DND-41 (cell line): ENCODE measurements around the gene SERINC5.

ENCODE experiments used
- ATAC-seq: fragments of 200-7000 bp; cut with Tn5 transposase; 3 replicates; pipeline ENCODE4 v1.9.1; 2021; ENCODE audit warnings: low read depth; ENCODE audit not compliant: insufficient read depth
- DNase-seq: peaks from one replicate; pipeline ENCODE4 v3.0.0-alpha.2; 2020
- H2AFZ ChIP-seq: 2 replicates; pipeline ENCODE4 v1.6.0; 2012; ENCODE audit warnings: low read depth, low read length
- H3K27ac ChIP-seq: 2 replicates; pipeline ENCODE4 v1.5.1; 2012; ENCODE audit warnings: low read length, inconsistent platforms
- H3K27me3 ChIP-seq: fragments of 200-600 bp; sonication (generic); 2 replicates; pipeline ENCODE4 v1.6.0; 2012; ENCODE audit warnings: low read length, mild to moderate bottlenecking, inconsistent platforms; ENCODE audit not compliant: insufficient read depth, poor library complexity
- H3K36me3 ChIP-seq: 2 replicates; pipeline ENCODE4 v1.5.1; 2012; ENCODE audit warnings: low read length, inconsistent platforms; ENCODE audit not compliant: insufficient read depth
- H3K4me1 ChIP-seq: 2 replicates; pipeline ENCODE4 v1.5.1; 2012; ENCODE audit warnings: mild to moderate bottlenecking, low read length; ENCODE audit not compliant: insufficient read depth
- H3K4me2 ChIP-seq: 2 replicates; pipeline ENCODE4 v1.6.0; 2012; ENCODE audit warnings: mild to moderate bottlenecking, moderate library complexity, low read length, inconsistent platforms; ENCODE audit not compliant: insufficient read depth
- H3K4me3 ChIP-seq, 2 experiments: fragments of 200-600 bp in 1 of 2; shearing (Covaris generic) in 1 of 2; 2 replicates each; pipeline ENCODE4 v1.5.1; 2012 to 2016; ENCODE audit warnings: inconsistent platforms in 2 of 2, low read length in 2 of 2, mild to moderate bottlenecking in 2 of 2, low read depth in 1 of 2, moderate library complexity in 1 of 2
- H3K79me2 ChIP-seq: 2 replicates; pipeline ENCODE4 v1.6.0; 2012; ENCODE audit warnings: low read length, inconsistent platforms; ENCODE audit not compliant: insufficient read depth
- H3K9ac ChIP-seq: 2 replicates; pipeline ENCODE4 v1.6.0; 2012; ENCODE audit warnings: low read depth, mild to moderate bottlenecking, inconsistent platforms, low read length, moderate library complexity
- H3K9me3 ChIP-seq: 2 replicates; pipeline ENCODE4 v1.5.1; 2012; ENCODE audit warnings: low read length, moderate library complexity, mild to moderate bottlenecking, inconsistent platforms; ENCODE audit not compliant: insufficient read depth, severe bottlenecking
- H4K20me1 ChIP-seq: 2 replicates; pipeline ENCODE4 v1.6.0; 2012; ENCODE audit warnings: low read length; ENCODE audit not compliant: insufficient read depth
- CTCF ChIP-seq: IDR thresholded peaks from 2 replicates; pipeline ENCODE4 v1.5.1; 2012; ENCODE audit warnings: borderline replicate concordance, low read length, moderate library complexity, mild to moderate bottlenecking; ENCODE audit not compliant: poor library complexity, severe bottlenecking; ENCODE audit errors: extremely low read depth
- EZH2 ChIP-seq: IDR thresholded peaks from 3 replicates; pipeline ENCODE4 v1.6.1; 2012; ENCODE audit warnings: borderline replicate concordance, low read depth, mild to moderate bottlenecking, moderate library complexity, low read length, inconsistent platforms; ENCODE audit not compliant: severe bottlenecking

Gene SERINC5

GRCh38 chr5:80143491-80143890, 112.4 kb downstream of the SERINC5 start:
- no peaks in the 10 kb centered on the region for H3K27me3 ChIP-seq
- ATAC-seq (no peak), DNase-seq (no peak)
- no peak overlapping the region for H3K4me3 ChIP-seq
- H3K79me2 ChIP-seq = no peaks in the 10 kb centered on the region
- H3K4me1 ChIP-seq = peaks cover 14% of the 10 kb centered on the region
- H3K27ac ChIP-seq = no peak overlapping the region
- no peaks in the 10 kb centered on the region for H4K20me1 ChIP-seq
- no peaks in the 10 kb centered on the region for H3K9me3 ChIP-seq
- H3K9ac ChIP-seq = no peak overlapping the region
- no peak overlapping the region for H2AFZ ChIP-seq
- H3K4me2 ChIP-seq = no peak overlapping the region
- no peak for TF ChIP-seq EZH2
- TF ChIP-seq CTCF = no peak
- peaks cover 53% of the 10 kb centered on the region for H3K36me3 ChIP-seq

- Histone ChIP-seq H3K9me3 (no peaks in the 10 kb centered on the region), H3K4me1 (peaks cover 16% of the 10 kb centered on the region), H4K20me1 (no peaks in the 10 kb centered on the region), H3K79me2 (no peaks in the 10 kb centered on the region), H3K27ac (no peak overlapping the region; the same call in 1 of the 2 replicates), H3K27me3 (no peaks in the 10 kb centered on the region), H3K4me3 (no peak overlapping the region), H3K36me3 (peaks cover 53% of the 10 kb centered on the region), H2AFZ (no peak overlapping the region), H3K4me2 (no peak overlapping the region), H3K9ac (no peak overlapping the region)
- ATAC-seq = no peak
- no peak for DNase-seq
- TF ChIP-seq CTCF (no peak), EZH2 (no peak)
These were observed 112.9 kb downstream of the SERINC5 start for GRCh38 chr5:80142996-80143395.

GRCh38 chr5:80141681-80142080, 114.2 kb downstream of the SERINC5 start:
- H3K27ac ChIP-seq = peak overlapping the region; percentile 45; the same call in 1 of the 2 replicates
- no peak overlapping the region for H3K4me3 ChIP-seq
- H3K36me3 ChIP-seq = peaks cover 45% of the 10 kb centered on the region
- H3K9ac ChIP-seq = no peak overlapping the region
- TF ChIP-seq EZH2 (no peak), CTCF (no peak)
- peaks cover 29% of the 10 kb centered on the region for H3K4me1 ChIP-seq
- no peaks in the 10 kb centered on the region for H3K79me2 ChIP-seq
- no peak overlapping the region for H3K4me2 ChIP-seq
- H3K27me3 ChIP-seq = no peaks in the 10 kb centered on the region
- no peaks in the 10 kb centered on the region for H4K20me1 ChIP-seq
- ATAC-seq (no peak), DNase-seq (no peak)
- no peak overlapping the region for H2AFZ ChIP-seq
- H3K9me3 ChIP-seq = no peaks in the 10 kb centered on the region
